ENCODE data around the gene FAAP100. TPM values are rescaled to one million over a fixed set of nuclear protein-coding genes. Genes with fewer than 3 reads are reported as not detected.
A peak's percentile ranks its signal among the peaks of the same experiment; 100 is the strongest.

Gene FAAP100
- total RNA-seq, 6 experiments from 2014 or later: 13.1 to 17.1 (median 15.2) TPM

GRCh38 chr17:81550830-81551457, 1.2 kb downstream of the FAAP100 start:
- peak in 1 of 3 donors; percentile 28 for DNase-seq
- Histone ChIP-seq H3K9me3 (no peaks in the 10 kb centered on the region), H3K4me3 (peak overlapping the region; percentile 81 to 94 (median 87)), H3K4me1 (peaks cover 0 to 27% (median 7%) of the 10 kb centered on the region in 4 donors), H3K27ac (no peak overlapping the region), H3K36me3 (peaks cover 0 to 22% (median 4%) of the 10 kb centered on the region in 4 donors), H3K27me3 (no peaks in the 10 kb centered on the region)
- no peak for TF ChIP-seq POLR2A (IDR thresholded peaks at IDR 0.05)
- TF ChIP-seq, protein P1, sequence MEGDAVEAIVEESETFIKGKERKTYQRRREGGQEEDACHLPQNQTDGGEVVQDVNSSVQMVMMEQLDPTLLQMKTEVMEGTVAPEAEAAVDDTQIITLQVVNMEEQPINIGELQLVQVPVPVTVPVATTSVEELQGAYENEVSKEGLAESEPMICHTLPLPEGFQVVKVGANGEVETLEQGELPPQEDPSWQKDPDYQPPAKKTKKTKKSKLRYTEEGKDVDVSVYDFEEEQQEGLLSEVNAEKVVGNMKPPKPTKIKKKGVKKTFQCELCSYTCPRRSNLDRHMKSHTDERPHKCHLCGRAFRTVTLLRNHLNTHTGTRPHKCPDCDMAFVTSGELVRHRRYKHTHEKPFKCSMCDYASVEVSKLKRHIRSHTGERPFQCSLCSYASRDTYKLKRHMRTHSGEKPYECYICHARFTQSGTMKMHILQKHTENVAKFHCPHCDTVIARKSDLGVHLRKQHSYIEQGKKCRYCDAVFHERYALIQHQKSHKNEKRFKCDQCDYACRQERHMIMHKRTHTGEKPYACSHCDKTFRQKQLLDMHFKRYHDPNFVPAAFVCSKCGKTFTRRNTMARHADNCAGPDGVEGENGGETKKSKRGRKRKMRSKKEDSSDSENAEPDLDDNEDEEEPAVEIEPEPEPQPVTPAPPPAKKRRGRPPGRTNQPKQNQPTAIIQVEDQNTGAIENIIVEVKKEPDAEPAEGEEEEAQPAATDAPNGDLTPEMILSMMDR (IDR thresholded peaks at IDR 0.05): no peak
- intact Hi-C loops (cut with DNase I): loop anchor here in 1 of 2 donors (5.0 kb wide), 1 partner anchor 51 kb away; no protein-coding TSS in a partner anchor
- no CpG with 5 or more reads among the region's 27 CpGs for WGBS (ENCODE audit: insufficient coverage, low coverage, low lambda C conversion rate, missing lambda C conversion rate)
- ATAC-seq: no peak

GRCh38 chr17:81550285-81550684, 1.9 kb downstream of the FAAP100 start:
- H3K4me3 ChIP-seq: no peak overlapping the region
- DNase-seq (peak in 2 of 3 donors; percentile 24 to 53), ATAC-seq (no peak)
- H3K4me1 ChIP-seq: peaks cover 0 to 27% (median 7%) of the 10 kb centered on the region in 4 donors
- H3K9me3 ChIP-seq: no peaks in the 10 kb centered on the region
- H3K27me3 ChIP-seq: no peaks in the 10 kb centered on the region
- no peak overlapping the region for H3K27ac ChIP-seq
- peaks cover 0 to 27% (median 4%) of the 10 kb centered on the region in 4 donors for H3K36me3 ChIP-seq
- WGBS (ENCODE audit: insufficient coverage, low coverage, low lambda C conversion rate, missing lambda C conversion rate): 86% methylated on average over 2 of the region's 15 CpGs
- intact Hi-C loops (cut with DNase I): loop anchor here in 1 of 2 donors (5.0 kb wide), 1 partner anchor 52 kb away; no protein-coding TSS in a partner anchor
- no peak for TF ChIP-seq POLR2A (IDR thresholded peaks at IDR 0.05)
- TF ChIP-seq, protein P1 (IDR thresholded peaks at IDR 0.05): no peak

DNA sequence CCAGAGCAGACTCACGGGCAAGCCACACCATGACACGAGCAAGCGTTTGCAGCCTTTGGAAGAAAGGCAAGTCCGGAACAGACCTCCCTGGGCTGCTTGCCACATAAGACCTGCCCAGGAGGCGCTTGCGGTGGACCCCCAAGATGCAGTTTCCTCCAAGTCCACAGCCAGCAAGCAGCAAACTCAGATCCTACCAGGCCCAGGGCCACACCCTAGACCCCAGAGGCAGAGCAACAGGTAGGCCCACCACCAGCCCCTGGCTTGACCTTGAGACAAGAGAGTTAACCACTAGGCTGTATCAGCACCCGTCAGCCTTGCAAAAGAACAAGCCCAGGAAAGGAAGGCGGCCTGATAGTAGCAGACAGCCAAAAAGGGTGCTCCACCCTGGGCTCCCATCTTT, 2.3 kb downstream of the FAAP100 start:
- no peak overlapping the region for H3K27ac ChIP-seq
- DNase-seq (peak in 1 of 3 donors; percentile 43), ATAC-seq (no peak)
- no peaks in the 10 kb centered on the region for H3K9me3 ChIP-seq
- no peak for TF ChIP-seq POLR2A (IDR thresholded peaks at IDR 0.05)
- TF ChIP-seq, protein P1 (IDR thresholded peaks at IDR 0.05): no peak
- 40% methylated on average over 2 of the region's 8 CpGs for WGBS (ENCODE audit: insufficient coverage, low coverage, low lambda C conversion rate, missing lambda C conversion rate)
- no peak overlapping the region for H3K4me3 ChIP-seq
- H3K27me3 ChIP-seq: no peaks in the 10 kb centered on the region
- peaks cover 0 to 27% (median 7%) of the 10 kb centered on the region in 4 donors for H3K4me1 ChIP-seq
- H3K36me3 ChIP-seq: peaks cover 0 to 27% (median 4%) of the 10 kb centered on the region in 4 donors
- intact Hi-C loops (cut with DNase I): loop anchor here in 1 of 2 donors (5.0 kb wide), 1 partner anchor 52 kb away; no protein-coding TSS in a partner anchor

- 52% methylated on average over 10 of the region's 16 CpGs for WGBS (ENCODE audit: insufficient coverage, low coverage, low lambda C conversion rate, missing lambda C conversion rate)
- Histone ChIP-seq H3K4me1 (peaks cover 0 to 27% (median 7%) of the 10 kb centered on the region in 4 donors), H3K27ac (no peak overlapping the region), H3K27me3 (no peaks in the 10 kb centered on the region), H3K9me3 (no peaks in the 10 kb centered on the region), H3K4me3 (no peak overlapping the region), H3K36me3 (peaks cover 0 to 27% (median 4%) of the 10 kb centered on the region in 4 donors)
- no peak for TF ChIP-seq POLR2A (IDR thresholded peaks at IDR 0.05)
- TF ChIP-seq, protein P1 (IDR thresholded peaks at IDR 0.05): peak in 3 of 4 donors; percentile 17 to 56 (median 39)
- intact Hi-C loops (cut with DNase I): no loop called here
- DNase-seq (peak; percentile 83 to 91 (median 87)), ATAC-seq (peak; percentile 45 to 78 (median 68))
Measured at GRCh38 chr17:81549031-81549557, 3.1 kb downstream of the FAAP100 start.

Data from right lobe of liver (tissue), 6 donors.